Cardiac septum (tissue), 1 donor: Measurements from ENCODE around the gene PPP1R37. TPM values are rescaled to one million over a fixed set of nuclear protein-coding genes. Genes with fewer than 3 reads are reported as not detected.
"Not testable (repeated sequence)": the region's sequence is repeated elsewhere in the genome, so short reads cannot be mapped to it uniquely, and the experiment has no call there.

Experiments used
- DNase-seq: peaks from one replicate; pipeline ENCODE4 v3.0.0-alpha.2; 2020; ENCODE audit warnings: low spot score
- intact Hi-C: fragments of 100-400 bp; cut with DNase I; formaldehyde crosslinking; loops from one replicate; pipeline ENCODE4 v1.14.0; 2022
- total RNA-seq: library from RNA; stranded (reverse); fragmentation: NEBNext Ultra II Directional; extraction: Animal tissue kit (Norgen Biotek cat#: 25700); gene quantifications from one replicate; pipeline ENCODE4 v1.2.1, GENCODE V29; 2021
- donor health status: DM: no; HTN: no; CAD: no.

Gene PPP1R37
- total RNA-seq, 1 donor from 2014 or later: 18.6 TPM

GRCh38 chr19:45104658-45105349, 11.8 kb downstream of the PPP1R37 start:
- intact Hi-C loops: no loop called here
- DNase-seq: no peak

GRCh38 chr19:45106363-45106762, 13.4 kb downstream of the PPP1R37 start:
- DNase-seq, intact Hi-C loops: not testable (repeated sequence)

GRCh38 chr19:45107621-45108150, 14.7 kb downstream of the PPP1R37 start:
- DNase-seq: no peak
- intact Hi-C loops: no loop called here

GRCh38 chr19:45110851-45111266, 17.9 kb downstream of the PPP1R37 start:
- intact Hi-C loops: no loop called here
- no peak for DNase-seq

GRCh38 chr19:45112111-45112827, 19.3 kb downstream of the PPP1R37 start:
- intact Hi-C loops: no loop called here
- no peak for DNase-seq

GRCh38 chr19:45113628-45114027, 20.6 kb downstream of the PPP1R37 start:
- intact Hi-C loops: no loop called here
- no peak for DNase-seq

- no peak for DNase-seq
- intact Hi-C loops: no loop called here
These were observed 21.1 kb downstream of the PPP1R37 start for GRCh38 chr19:45114116-45114515.

GRCh38 chr19:45115809-45116615, 23.0 kb downstream of the PPP1R37 start:
- DNase-seq: no peak
- intact Hi-C loops: no loop called here

GRCh38 chr19:45117167-45117594, 24.2 kb downstream of the PPP1R37 start:
- intact Hi-C loops: no loop called here
- DNase-seq: no peak

- intact Hi-C loops: no loop called here
- no peak for DNase-seq
These were observed 24.7 kb downstream of the PPP1R37 start for GRCh38 chr19:45117671-45118070.

GRCh38 chr19:45118106-45118505, 25.1 kb downstream of the PPP1R37 start:
- DNase-seq: no peak

GRCh38 chr19:45118591-45119355, 25.8 kb downstream of the PPP1R37 start:
- DNase-seq, intact Hi-C loops: not testable (repeated sequence)

More at GRCh38 chr19:45118106-45118505, 25.1 kb downstream of the PPP1R37 start:
- intact Hi-C loops: no loop called here

- intact Hi-C loops: no loop called here
- no peak for DNase-seq
These were observed 26.6 kb downstream of the PPP1R37 start for GRCh38 chr19:45119582-45119981.

- intact Hi-C loops: no loop called here
- DNase-seq: no peak
These were observed 28.9 kb downstream of the PPP1R37 start for GRCh38 chr19:45121827-45122345.

GRCh38 chr19:45122832-45123231, 29.9 kb downstream of the PPP1R37 start:
- DNase-seq: no peak

GRCh38 chr19:45123440-45123850, 30.5 kb downstream of the PPP1R37 start:
- intact Hi-C loops: no loop called here
- DNase-seq: no peak

More at GRCh38 chr19:45122832-45123231, 29.9 kb downstream of the PPP1R37 start:
- intact Hi-C loops: no loop called here

- intact Hi-C loops: no loop called here
- DNase-seq: no peak
These were observed 31.0 kb downstream of the PPP1R37 start for GRCh38 chr19:45124021-45124420.

- no peak for DNase-seq
- intact Hi-C loops: no loop called here
These were observed 32.4 kb downstream of the PPP1R37 start for GRCh38 chr19:45125360-45125759.

GRCh38 chr19:45125975-45126493, 33.1 kb downstream of the PPP1R37 start:
- DNase-seq: no peak
- intact Hi-C loops: no loop called here
